Transverse colon (tissue), 3 donors: ENCODE results near the gene PKLR.

ENCODE experiments used
- EP300 ChIP-seq: sonication (generic); formaldehyde crosslinking; IDR thresholded peaks from one replicate; pipeline ENCODE4 v1.6.1; 2017; ENCODE audit warnings: antibody characterized with exemption, low read depth
- POLR2AphosphoS5 ChIP-seq, 3 donors: sonication (generic); formaldehyde crosslinking; IDR thresholded peaks; one replicate each; pipeline ENCODE4 v1.6.1; 2016; ENCODE audit warnings: antibody characterized with exemption in 3 of 3

GRCh38 chr1:155284476-155284875 lies 16.8 kb downstream of the PKLR start:
- TF ChIP-seq POLR2AphosphoS5 (IDR thresholded peaks at IDR 0.05) (no peak), EP300 (no peak)
